Thoracic aorta (tissue), 2 donors: ENCODE results near the gene KCNB1. TPM values are rescaled to one million over a fixed set of nuclear protein-coding genes. Genes with fewer than 3 reads are reported as not detected.

ENCODE experiments used
- ATAC-seq: fragments of 150-250 bp; one replicate; pipeline ENCODE4 v1.8.0; 2017; ENCODE audit warnings: low read depth; ENCODE audit not compliant: insufficient number of reproducible peaks, low FRiP score
- DNase-seq: peaks from one replicate; pipeline ENCODE4 v3.0.0-alpha.2; 2020; ENCODE audit warnings: low spot score
- H3K27ac ChIP-seq, 2 donors: fragments of 200-600 bp; sonication (generic); 1 replicate in 1 of 2; 2 replicates in 1 of 2; pipeline ENCODE4 v1.5.1; 2016; ENCODE audit warnings: mild to moderate bottlenecking in 2 of 2, moderate library complexity in 2 of 2
- H3K27me3 ChIP-seq: fragments of 200-600 bp; sonication (generic); replicated peaks from 2 replicates; pipeline ENCODE4 v1.6.0; 2016; ENCODE audit warnings: mild to moderate bottlenecking; ENCODE audit not compliant: insufficient read depth
- H3K36me3 ChIP-seq: fragments of 200-600 bp; sonication (generic); one replicate; pipeline ENCODE4 v1.5.1; 2016
- H3K4me1 ChIP-seq, 2 donors: fragments of 200-600 bp; sonication (generic); 1 replicate in 1 of 2; 2 replicates in 1 of 2; pipeline versions ENCODE4 v1.5.1 to v1.6.0; 2016; ENCODE audit warnings: low read depth in 2 of 2, mild to moderate bottlenecking in 1 of 2; ENCODE audit not compliant: control insufficient read depth in 1 of 2
- H3K4me3 ChIP-seq: fragments of 200-600 bp; sonication (generic); 2 replicates; pipeline ENCODE4 v1.5.1; 2016; ENCODE audit warnings: mild to moderate bottlenecking
- H3K9me3 ChIP-seq: fragments of 200-600 bp; sonication (generic); 2 replicates; pipeline ENCODE4 v1.5.1; 2016
- CTCF ChIP-seq: fragments of 200-600 bp; sonication (generic); IDR thresholded peaks from one replicate; pipeline ENCODE4 v1.5.1; 2019; ENCODE audit warnings: antibody characterized with exemption
- total RNA-seq, 2 donors: library from RNA; depleted of rRNA; stranded (reverse); fragments of >200 nt; gene quantifications; one replicate each; pipeline versions ENCODE4 v1.1.0 to v1.2.3, GENCODE V29; 2016

Gene KCNB1
- total RNA-seq, 2 donors from 2014 or later: 1.4 to 2.3 TPM

- Histone ChIP-seq H3K27ac (no peak overlapping the region), H3K4me1 (peaks cover 2 to 33% of the 10 kb centered on the region in 2 donors), H3K27me3 (no peaks in the 10 kb centered on the region), H3K4me3 (no peak overlapping the region), H3K36me3 (no peaks in the 10 kb centered on the region), H3K9me3 (no peaks in the 10 kb centered on the region)
- no peak for TF ChIP-seq CTCF
- DNase-seq (no peak), ATAC-seq (no peak)
These were observed 89.7 kb downstream of the KCNB1 start for GRCh38 chr20:49392745-49393144.

- DNase-seq (no peak), ATAC-seq (no peak)
- Histone ChIP-seq H3K27me3 (no peaks in the 10 kb centered on the region), H3K4me3 (no peak overlapping the region), H3K36me3 (no peaks in the 10 kb centered on the region), H3K4me1 (peaks cover 2 to 33% of the 10 kb centered on the region in 2 donors), H3K9me3 (no peaks in the 10 kb centered on the region), H3K27ac (no peak overlapping the region)
- TF ChIP-seq CTCF: no peak
These were observed 90.8 kb downstream of the KCNB1 start for GRCh38 chr20:49391404-49392245.

GRCh38 chr20:49389854-49390253, 92.6 kb downstream of the KCNB1 start:
- Histone ChIP-seq H3K4me1 (peaks cover 0 to 22% of the 10 kb centered on the region in 2 donors), H3K36me3 (no peaks in the 10 kb centered on the region), H3K9me3 (no peaks in the 10 kb centered on the region), H3K4me3 (no peak overlapping the region), H3K27me3 (no peaks in the 10 kb centered on the region), H3K27ac (no peak overlapping the region)
- ATAC-seq (no peak), DNase-seq (no peak)
- no peak for TF ChIP-seq CTCF

- Histone ChIP-seq H3K27ac (no peak overlapping the region), H3K4me1 (peaks cover 0 to 16% of the 10 kb centered on the region in 2 donors), H3K36me3 (no peaks in the 10 kb centered on the region), H3K9me3 (no peaks in the 10 kb centered on the region), H3K4me3 (no peak overlapping the region), H3K27me3 (no peaks in the 10 kb centered on the region)
- ATAC-seq (no peak), DNase-seq (no peak)
- no peak for TF ChIP-seq CTCF
These were observed 93.7 kb downstream of the KCNB1 start for GRCh38 chr20:49388744-49389143.

- Histone ChIP-seq H3K36me3 (no peaks in the 10 kb centered on the region), H3K27ac (no peak overlapping the region), H3K4me1 (peaks cover 0 to 16% of the 10 kb centered on the region in 2 donors), H3K27me3 (no peaks in the 10 kb centered on the region), H3K4me3 (no peak overlapping the region), H3K9me3 (no peaks in the 10 kb centered on the region)
- no peak for ATAC-seq
- TF ChIP-seq CTCF: no peak
- DNase-seq: no peak
These were observed 94.9 kb downstream of the KCNB1 start for GRCh38 chr20:49387581-49387939.
